ENCODE measurements around the gene IFNL3.

IFNL3 gene

GRCh38 chr19:39240421-39240820, 4.4 kb downstream of the IFNL3 start:
- TF ChIP-seq CTCF (IDR thresholded peaks at IDR 0.05; ENCODE audit: insufficient read depth, low read depth, low read length, missing control alignments), result no peak
- no peak overlapping the region for H3K4me3 ChIP-seq (ENCODE audit: low read depth, low read length)
- DNase-seq (ENCODE audit: low read depth), result no peak

- no peak for TF ChIP-seq CTCF (IDR thresholded peaks at IDR 0.05; ENCODE audit: insufficient read depth, low read depth, low read length, missing control alignments)
- DNase-seq (ENCODE audit: low read depth), result no peak
Observed at GRCh38 chr19:39238944-39239343, 5.9 kb downstream of the IFNL3 start.

GRCh38 chr19:39238209-39238608, 6.6 kb downstream of the IFNL3 start:
- TF ChIP-seq CTCF (IDR thresholded peaks at IDR 0.05; ENCODE audit: insufficient read depth, low read depth, low read length, missing control alignments), result no peak
- H3K4me3 ChIP-seq (ENCODE audit: low read depth, low read length), result no peak overlapping the region
- DNase-seq (ENCODE audit: low read depth), result no peak

More at GRCh38 chr19:39238944-39239343, 5.9 kb downstream of the IFNL3 start:
- H3K4me3 ChIP-seq (ENCODE audit: low read depth, low read length), result no peak overlapping the region

GRCh38 chr19:39237200-39238184, 7.3 kb downstream of the IFNL3 start:
- DNase-seq (ENCODE audit: low read depth), result peak; percentile 83
- no peak for TF ChIP-seq CTCF (IDR thresholded peaks at IDR 0.05; ENCODE audit: insufficient read depth, low read depth, low read length, missing control alignments)
- no peak overlapping the region for H3K4me3 ChIP-seq (ENCODE audit: low read depth, low read length)

GRCh38 chr19:39236527-39236926, 8.3 kb downstream of the IFNL3 start:
- no peak for DNase-seq (ENCODE audit: low read depth)
- no peak for TF ChIP-seq CTCF (IDR thresholded peaks at IDR 0.05; ENCODE audit: insufficient read depth, low read depth, low read length, missing control alignments)
- no peak overlapping the region for H3K4me3 ChIP-seq (ENCODE audit: low read depth, low read length)

GRCh38 chr19:39232708-39233107, 12.1 kb downstream of the IFNL3 start:
- no peak for TF ChIP-seq CTCF (IDR thresholded peaks at IDR 0.05; ENCODE audit: insufficient read depth, low read depth, low read length, missing control alignments)
- no peak overlapping the region for H3K4me3 ChIP-seq (ENCODE audit: low read depth, low read length)
- no peak for DNase-seq (ENCODE audit: low read depth)

Data from GM12865 (cell line).